Testis (tissue), 2 donors: ENCODE data around the gene ERRFI1.

Experiments used
- CTCF ChIP-seq, 3 experiments: fragments of 450-650 bp in 2 of 3; fragments of 200-600 bp in 1 of 3; sonication (generic) in 1 of 3; IDR thresholded peaks; one replicate each; pipeline ENCODE4 v1.5.1; 2016 to 2019; ENCODE audit warnings: antibody characterized with exemption in 3 of 3, mild to moderate bottlenecking in 2 of 3, moderate library complexity in 1 of 3
- POLR2A ChIP-seq: fragments of 450-650 bp; IDR thresholded peaks from one replicate; pipeline ENCODE4 v1.6.1; 2017; ENCODE audit warnings: antibody characterized with exemption, mild to moderate bottlenecking, moderate library complexity

GRCh38 chr1:7964476-7964875 lies 61.6 kb downstream of the ERRFI1 start:
- TF ChIP-seq CTCF (IDR thresholded peaks at IDR 0.05): no peak
- no peak for TF ChIP-seq POLR2A
